ENCODE results near the gene SLC16A10. TPM values are rescaled to one million over a fixed set of nuclear protein-coding genes. Genes with fewer than 3 reads are reported as not detected.

SLC16A10 gene
- total RNA-seq, 1 experiment from 2014 or later, result 0.18 TPM

- CTCF ChIA-PET, result no interaction called here
- no peak for TF ChIP-seq REST (IDR thresholded peaks at IDR 0.05; ENCODE audit: insufficient read depth in 1 of 2, low read depth in 2 of 2, low read length in 1 of 2)
- no peak for TF ChIP-seq SIN3A (IDR thresholded peaks at IDR 0.05; ENCODE audit: borderline replicate concordance, insufficient read depth, low read depth, low read length)
- TF ChIP-seq POLR2AphosphoS5 (IDR thresholded peaks at IDR 0.05; ENCODE audit: low read depth, low read length), result no peak
- TF ChIP-seq CTCF (IDR thresholded peaks at IDR 0.05), result no peak
- no peak for TF ChIP-seq TCF7L2 (IDR thresholded peaks at IDR 0.05; ENCODE audit: low read depth, low read length)
- in situ Hi-C loops (cut with HindIII; ENCODE audit: low pct_unique_long_range_greater_than_20kb, low sequenced_read_pairs), result no loop called here
Observed at GRCh38 chr6:111086685-111087084, 618 bp upstream of the SLC16A10 start.

GRCh38 chr6:111087871-111088667, 766 bp downstream of the SLC16A10 start:
- ATAC-seq (peak; percentile 58), DNase-seq (ENCODE audit: low read depth, low spot score) (no peak)
- Histone ChIP-seq H3K9me3 (ENCODE audit: control insufficient read depth, insufficient read depth, low read depth, low read length) (no peaks in the 10 kb centered on the region), H3K27ac (ENCODE audit: low read length) (no peak overlapping the region), H3K4me3 (ENCODE audit: low read depth in 2 of 2, low read length in 2 of 2) (peak overlapping the region; percentile 47 to 52), H3K27me3 (ENCODE audit: control insufficient read depth, insufficient read depth, low read length) (peaks cover 53% of the 10 kb centered on the region), H3K4me1 (ENCODE audit: control insufficient read depth, insufficient read depth, low read length) (peaks cover 6% of the 10 kb centered on the region; the same call in 1 of the 2 replicates), H3K36me3 (ENCODE audit: control insufficient read depth, insufficient read depth, low read length) (no peaks in the 10 kb centered on the region)
- intact Hi-C loops (cut with micrococcal nuclease; ENCODE audit: unreplicated experiment) (no loop called here), in situ Hi-C loops (cut with HindIII; ENCODE audit: low pct_unique_long_range_greater_than_20kb, low sequenced_read_pairs) (no loop called here)
- no TSS peak for BruUV-seq (replicated peaks)
- ChIA-PET CTCF (interaction anchor here (0.5 kb wide), 2 partner anchors 30 to 92 kb away, joined by 3 to 5 read pairs; no protein-coding TSS in a partner anchor), POLR2A (no interaction called here)
- TF ChIP-seq REST (IDR thresholded peaks at IDR 0.05; ENCODE audit: insufficient read depth in 1 of 2, low read depth in 2 of 2, low read length in 1 of 2) (no peak), POLR2AphosphoS5 (IDR thresholded peaks at IDR 0.05; ENCODE audit: low read depth, low read length) (no peak), CTCF (IDR thresholded peaks at IDR 0.05) (no peak), SIN3A (IDR thresholded peaks at IDR 0.05; ENCODE audit: borderline replicate concordance, insufficient read depth, low read depth, low read length) (no peak), TCF7L2 (IDR thresholded peaks at IDR 0.05; ENCODE audit: low read depth, low read length) (no peak)

More at GRCh38 chr6:111086685-111087084, 618 bp upstream of the SLC16A10 start:
- no peak for ATAC-seq
- Histone ChIP-seq H3K27me3 (ENCODE audit: control insufficient read depth, insufficient read depth, low read length) (peaks cover 51% of the 10 kb centered on the region), H3K4me1 (ENCODE audit: control insufficient read depth, insufficient read depth, low read length) (peaks cover 6% of the 10 kb centered on the region; the same call in 1 of the 2 replicates), H3K27ac (ENCODE audit: low read length) (no peak overlapping the region), H3K4me3 (ENCODE audit: low read depth in 2 of 2, low read length in 2 of 2) (peak overlapping the region; percentile 47 to 52), H3K36me3 (ENCODE audit: control insufficient read depth, insufficient read depth, low read length) (no peaks in the 10 kb centered on the region), H3K9me3 (ENCODE audit: control insufficient read depth, insufficient read depth, low read depth, low read length) (no peaks in the 10 kb centered on the region)
- DNase-seq (ENCODE audit: low read depth, low spot score), result no peak
- POLR2A ChIA-PET, result no interaction called here
- intact Hi-C loops (cut with micrococcal nuclease; ENCODE audit: unreplicated experiment), result no loop called here
- BruUV-seq (replicated peaks), result no TSS peak
